CD14-positive monocyte (primary cell): Measurements from ENCODE around the gene RPS19. TPM values are rescaled to one million over a fixed set of nuclear protein-coding genes. Genes with fewer than 3 reads are reported as not detected.

Experiments used
- DNase-seq, 3 donors: peaks; one replicate each; pipeline ENCODE4 v3.0.0-alpha.2; 2011 to 2022
- H2AFZ ChIP-seq: 2 replicates; pipeline ENCODE4 v1.6.0; 2012; ENCODE audit warnings: mild to moderate bottlenecking, low read depth, low read length, inconsistent platforms; ENCODE audit not compliant: insufficient read depth, poor library complexity, severe bottlenecking
- H3K27ac ChIP-seq, 2 donors: 1 replicate in 1 of 2; 2 replicates in 1 of 2; pipeline ENCODE4 v1.5.1; 2012 to 2013; ENCODE audit warnings: low read length in 2 of 2, control low read depth in 1 of 2, inconsistent platforms in 1 of 2, low read depth in 1 of 2, mild to moderate bottlenecking in 1 of 2
- H3K27me3 ChIP-seq, 2 donors: one replicate each; pipeline versions ENCODE4 v1.6.0 to v1.6.1; 2011 to 2013; ENCODE audit warnings: low read length in 2 of 2; ENCODE audit not compliant: control insufficient read depth in 2 of 2, insufficient read depth in 2 of 2
- H3K36me3 ChIP-seq, 2 donors: replicated peaks in 1 of 2; 1 replicate in 1 of 2; 2 replicates in 1 of 2; pipeline versions ENCODE4 v1.5.1 to v1.6.1; 2012 to 2013; ENCODE audit warnings: low read length in 2 of 2, control low read depth in 1 of 2, inconsistent platforms in 1 of 2, mild to moderate bottlenecking in 1 of 2; ENCODE audit not compliant: insufficient read depth in 2 of 2, control insufficient read depth in 1 of 2
- H3K4me1 ChIP-seq, 2 donors: 1 replicate in 1 of 2; 2 replicates in 1 of 2; pipeline versions ENCODE4 v1.5.1 to v1.6.1; 2012 to 2013; ENCODE audit warnings: low read length in 2 of 2, control low read depth in 1 of 2, inconsistent platforms in 1 of 2, mild to moderate bottlenecking in 1 of 2, moderate library complexity in 1 of 2; ENCODE audit not compliant: insufficient read depth in 2 of 2, control insufficient read depth in 1 of 2
- H3K4me2 ChIP-seq: replicated peaks from 2 replicates; pipeline ENCODE3; 2012; ENCODE audit warnings: low read length, moderate library complexity, mild to moderate bottlenecking; ENCODE audit not compliant: poor library complexity, severe bottlenecking; ENCODE audit errors: extremely low read depth
- H3K4me3 ChIP-seq, 3 experiments: fragments of 200-600 bp in 1 of 3; sonication (generic) in 1 of 3; replicated peaks in 1 of 3; 1 replicate in 2 of 3; 2 replicates in 1 of 3; pipeline ENCODE4 v1.5.1; 2011 to 2013; ENCODE audit warnings: low read length in 3 of 3, mild to moderate bottlenecking in 3 of 3, control low read depth in 2 of 3, low read depth in 2 of 3, inconsistent platforms in 1 of 3, moderate library complexity in 1 of 3
- H3K79me2 ChIP-seq: 2 replicates; pipeline ENCODE4 v1.6.0; 2012; ENCODE audit warnings: mild to moderate bottlenecking, control low read depth, inconsistent platforms, low read length, moderate library complexity; ENCODE audit not compliant: insufficient read depth
- H3K9ac ChIP-seq: 2 replicates; pipeline ENCODE4 v1.6.0; 2017; ENCODE audit warnings: low read length, mild to moderate bottlenecking; ENCODE audit not compliant: insufficient read depth, poor library complexity, severe bottlenecking
- H3K9me3 ChIP-seq, 2 donors: replicated peaks in 1 of 2; 1 replicate in 1 of 2; 2 replicates in 1 of 2; pipeline versions ENCODE4 v1.5.1 to v1.6.1; 2012 to 2013; ENCODE audit warnings: low read length in 2 of 2, control low read depth in 1 of 2; ENCODE audit not compliant: control insufficient read depth in 1 of 2, insufficient read depth in 1 of 2
- H4K20me1 ChIP-seq: 2 replicates; pipeline ENCODE4 v1.6.0; 2012; ENCODE audit warnings: mild to moderate bottlenecking, low read length, control low read depth, moderate library complexity; ENCODE audit not compliant: insufficient read depth
- H3K27ac Mint-ChIP-seq, 7 donors: one replicate each; pipeline ENCODE4 v1.8.0; 2020; ENCODE audit warnings: mild to moderate bottlenecking in 7 of 7, mixed read lengths in 7 of 7, moderate library complexity in 6 of 7, inconsistent platforms in 2 of 7
- H3K27me3 Mint-ChIP-seq, 3 donors: one replicate each; pipeline ENCODE4 v1.8.0; 2021 to 2022; ENCODE audit warnings: low read depth in 3 of 3, mild to moderate bottlenecking in 3 of 3, mixed read lengths in 3 of 3, moderate library complexity in 3 of 3, inconsistent platforms in 1 of 3
- H3K36me3 Mint-ChIP-seq, 2 donors: one replicate each; pipeline ENCODE4 v1.8.0; 2020; ENCODE audit warnings: mixed read lengths in 2 of 2, inconsistent platforms in 1 of 2, mild to moderate bottlenecking in 1 of 2
- H3K4me1 Mint-ChIP-seq: one replicate; pipeline ENCODE4 v1.8.0; 2020; ENCODE audit warnings: mild to moderate bottlenecking, mixed read lengths
- H3K4me3 Mint-ChIP-seq, 2 donors: one replicate each; pipeline ENCODE4 v1.8.0; 2020; ENCODE audit warnings: mild to moderate bottlenecking in 2 of 2, mixed read lengths in 2 of 2, moderate library complexity in 1 of 2
- H3K9me3 Mint-ChIP-seq, 7 donors: one replicate each; pipeline ENCODE4 v1.8.0; 2020 to 2022; ENCODE audit warnings: mixed read lengths in 7 of 7, mild to moderate bottlenecking in 6 of 7, moderate library complexity in 6 of 7, inconsistent platforms in 2 of 7
- CTCF ChIP-seq: fragments of 200-600 bp; IDR thresholded peaks from one replicate; pipeline ENCODE4 v1.8.0; 2022; ENCODE audit warnings: antibody characterized with exemption, mild to moderate bottlenecking
- WGBS: methylation state at CpG from one replicate; pipeline ENCODE4 v1.1.5; 2013; ENCODE audit warnings: missing lambda C conversion rate; ENCODE audit not compliant: insufficient coverage; 5-methylcytosine and 5-hydroxymethylcytosine counted together
- intact Hi-C, 2 donors: fragments of 100-400 bp; cut with micrococcal nuclease; formaldehyde crosslinking; loops; one replicate each; pipeline versions ENCODE4 v1.15.0 to v1.15.1; 2023
- polyA plus RNA-seq, 3 donors: library from polyadenylated mRNA; depleted of rRNA in 1 of 3; unstranded in 2 of 3; stranded (reverse) in 1 of 3; fragments of 300-500 nt in 2 of 3; fragments of >200 nt in 1 of 3; fragmentation: Illumina TruSeq in 2 of 3; gene quantifications; 1 replicate in 2 of 3; 2 replicates in 1 of 3; pipeline ENCODE4 v1.2.3, GENCODE V29; 2012 to 2021

Gene RPS19
- polyA plus RNA-seq, 3 donors: 1,234 to 2,117 (median 1,424) TPM

GRCh38 chr19:41915021-41915775, 55.1 kb downstream of the RPS19 start:
- Histone ChIP-seq H3K27ac (no peak overlapping the region), H4K20me1 (peaks cover 27% of the 10 kb centered on the region), H3K4me2 (no peak overlapping the region), H3K4me3 (no peak overlapping the region), H3K9me3 (peaks cover 0 to 16% of the 10 kb centered on the region in 2 donors), H3K27me3 (peaks cover 29 to 71% of the 10 kb centered on the region in 2 donors), H2AFZ (no peak overlapping the region), H3K36me3 (no peaks in the 10 kb centered on the region), H3K79me2 (no peaks in the 10 kb centered on the region), H3K4me1 (no peaks in the 10 kb centered on the region), H3K9ac (no peak overlapping the region)
- DNase-seq: no peak
- Mint-ChIP-seq H3K4me1 (peaks cover 15% of the 10 kb centered on the region), H3K36me3 (peaks cover 0 to 7% of the 10 kb centered on the region in 2 donors), H3K27ac (no peak overlapping the region), H3K9me3 (peaks cover 0 to 8% (median 3%) of the 10 kb centered on the region in 7 donors), H3K27me3 (peaks cover 0 to 42% (median 40%) of the 10 kb centered on the region in 3 donors), H3K4me3 (peak overlapping the region in 1 of 2 donors; percentile 58)
- intact Hi-C loops: no loop called here
- 4% methylated on average over 32 of the region's 38 CpGs for WGBS
- no peak for TF ChIP-seq CTCF

- Histone ChIP-seq H3K27me3 (peaks cover 29 to 73% of the 10 kb centered on the region in 2 donors), H3K79me2 (no peaks in the 10 kb centered on the region), H3K4me3 (no peak overlapping the region), H3K9me3 (peaks cover 0 to 16% of the 10 kb centered on the region in 2 donors), H3K4me2 (no peak overlapping the region), H3K27ac (no peak overlapping the region), H2AFZ (no peak overlapping the region), H4K20me1 (peaks cover 20% of the 10 kb centered on the region), H3K9ac (no peak overlapping the region), H3K36me3 (no peaks in the 10 kb centered on the region), H3K4me1 (no peaks in the 10 kb centered on the region)
- no peak for TF ChIP-seq CTCF
- Mint-ChIP-seq H3K36me3 (peaks cover 0 to 2% of the 10 kb centered on the region in 2 donors), H3K27me3 (peaks cover 0 to 36% (median 35%) of the 10 kb centered on the region in 3 donors), H3K9me3 (peaks cover 0 to 8% (median 3%) of the 10 kb centered on the region in 7 donors), H3K27ac (no peak overlapping the region), H3K4me1 (peaks cover 9% of the 10 kb centered on the region), H3K4me3 (no peak overlapping the region)
- intact Hi-C loops: no loop called here
- WGBS: 30% methylated on average over 19 of the region's 27 CpGs
- DNase-seq: no peak
Measured at GRCh38 chr19:41915776-41916414, 55.8 kb downstream of the RPS19 start.
